ENCODE results near the gene IL1RAPL2. TPM values are rescaled to one million over a fixed set of nuclear protein-coding genes. Genes with fewer than 3 reads are reported as not detected.

Gene IL1RAPL2
- total RNA-seq, 1 donor from 2014 or later = not detected

DNA sequence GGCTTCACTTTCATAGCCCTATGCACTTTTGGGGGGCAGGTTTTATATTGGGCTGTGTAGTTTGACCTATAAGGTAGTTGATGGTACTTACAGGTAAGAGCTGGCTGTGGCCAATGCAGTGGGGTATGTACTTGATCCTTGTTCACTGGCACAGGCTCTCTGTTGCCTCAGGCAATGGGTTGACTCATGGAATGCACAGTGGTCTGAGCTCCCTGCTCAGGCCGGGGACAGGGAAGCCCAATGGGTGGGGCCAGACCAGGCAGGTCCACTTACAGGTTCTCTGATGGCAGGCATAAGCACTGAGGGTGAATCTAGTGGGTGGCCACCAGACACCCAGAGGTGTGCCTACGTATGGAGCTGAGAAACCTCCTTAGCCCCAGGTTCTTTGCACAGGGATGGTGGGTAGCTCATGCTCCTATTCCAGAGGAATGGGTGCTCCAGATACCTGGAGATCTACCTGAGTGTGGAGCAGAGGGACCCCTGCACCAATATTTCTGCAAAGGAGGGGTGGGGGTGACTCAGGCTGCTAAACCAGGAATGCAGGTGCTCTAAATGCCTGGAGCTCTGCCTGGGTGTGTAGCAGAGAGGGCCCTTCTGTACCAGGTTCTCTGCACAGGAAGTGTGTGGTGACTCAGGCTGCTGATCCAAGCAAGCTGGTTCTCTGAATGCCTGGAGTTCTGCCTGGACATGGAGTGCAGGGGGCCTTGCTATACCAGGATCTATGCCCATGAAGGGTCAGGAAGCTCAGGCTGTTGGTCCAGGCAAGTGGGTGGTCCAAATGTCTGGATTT is 52.3 kb downstream of the IL1RAPL2 start:
- Mint-ChIP-seq H3K27ac (no peak overlapping the region), H3K27me3 (no peaks in the 10 kb centered on the region), H3K4me1 (no peaks in the 10 kb centered on the region), H3K4me3 (no peak overlapping the region), H3K9me3 (no peaks in the 10 kb centered on the region), H3K36me3 (ENCODE audit: low read depth) (no peaks in the 10 kb centered on the region)
- ATAC-seq (ENCODE audit: low read depth) = no peak
- POLR2A ChIA-PET = no interaction called here
- intact Hi-C loops (cut with micrococcal nuclease) = no loop called here
- DNase-seq = no peak
- TF ChIP-seq, protein P1, sequence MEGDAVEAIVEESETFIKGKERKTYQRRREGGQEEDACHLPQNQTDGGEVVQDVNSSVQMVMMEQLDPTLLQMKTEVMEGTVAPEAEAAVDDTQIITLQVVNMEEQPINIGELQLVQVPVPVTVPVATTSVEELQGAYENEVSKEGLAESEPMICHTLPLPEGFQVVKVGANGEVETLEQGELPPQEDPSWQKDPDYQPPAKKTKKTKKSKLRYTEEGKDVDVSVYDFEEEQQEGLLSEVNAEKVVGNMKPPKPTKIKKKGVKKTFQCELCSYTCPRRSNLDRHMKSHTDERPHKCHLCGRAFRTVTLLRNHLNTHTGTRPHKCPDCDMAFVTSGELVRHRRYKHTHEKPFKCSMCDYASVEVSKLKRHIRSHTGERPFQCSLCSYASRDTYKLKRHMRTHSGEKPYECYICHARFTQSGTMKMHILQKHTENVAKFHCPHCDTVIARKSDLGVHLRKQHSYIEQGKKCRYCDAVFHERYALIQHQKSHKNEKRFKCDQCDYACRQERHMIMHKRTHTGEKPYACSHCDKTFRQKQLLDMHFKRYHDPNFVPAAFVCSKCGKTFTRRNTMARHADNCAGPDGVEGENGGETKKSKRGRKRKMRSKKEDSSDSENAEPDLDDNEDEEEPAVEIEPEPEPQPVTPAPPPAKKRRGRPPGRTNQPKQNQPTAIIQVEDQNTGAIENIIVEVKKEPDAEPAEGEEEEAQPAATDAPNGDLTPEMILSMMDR (IDR thresholded peaks at IDR 0.05) = no peak
- CTCF ChIA-PET = no interaction called here

- H3K4me1 Mint-ChIP-seq = no peaks in the 10 kb centered on the region
Measured at GRCh38 chrX:104621781-104622180, 55.8 kb downstream of the IL1RAPL2 start.

GRCh38 chrX:104641176-104641575 is 75.2 kb downstream of the IL1RAPL2 start:
- H3K4me3 Mint-ChIP-seq = no peak overlapping the region
- intact Hi-C loops (cut with micrococcal nuclease) = no loop called here
- CTCF ChIA-PET = no interaction called here
- peaks cover 12% of the 10 kb centered on the region for H3K9me3 Mint-ChIP-seq
- ATAC-seq (ENCODE audit: low read depth) (no peak), DNase-seq (no peak)
- H3K4me1 Mint-ChIP-seq = no peaks in the 10 kb centered on the region
- no peaks in the 10 kb centered on the region for H3K36me3 Mint-ChIP-seq (ENCODE audit: low read depth)
- TF ChIP-seq, protein P1 (IDR thresholded peaks at IDR 0.05) = no peak
- H3K27ac Mint-ChIP-seq = no peak overlapping the region
- POLR2A ChIA-PET = no interaction called here
- H3K27me3 Mint-ChIP-seq = no peaks in the 10 kb centered on the region

More at GRCh38 chrX:104621781-104622180, 55.8 kb downstream of the IL1RAPL2 start:
- POLR2A ChIA-PET = no interaction called here
- no peaks in the 10 kb centered on the region for H3K36me3 Mint-ChIP-seq (ENCODE audit: low read depth)
- TF ChIP-seq, protein P1 (IDR thresholded peaks at IDR 0.05) = no peak
- DNase-seq = no peak
- no peaks in the 10 kb centered on the region for H3K27me3 Mint-ChIP-seq
- no peaks in the 10 kb centered on the region for H3K9me3 Mint-ChIP-seq
- no peak for ATAC-seq (ENCODE audit: low read depth)
- CTCF ChIA-PET = no interaction called here
- intact Hi-C loops (cut with micrococcal nuclease) = no loop called here
- no peak overlapping the region for H3K4me3 Mint-ChIP-seq
- no peak overlapping the region for H3K27ac Mint-ChIP-seq

DNA sequence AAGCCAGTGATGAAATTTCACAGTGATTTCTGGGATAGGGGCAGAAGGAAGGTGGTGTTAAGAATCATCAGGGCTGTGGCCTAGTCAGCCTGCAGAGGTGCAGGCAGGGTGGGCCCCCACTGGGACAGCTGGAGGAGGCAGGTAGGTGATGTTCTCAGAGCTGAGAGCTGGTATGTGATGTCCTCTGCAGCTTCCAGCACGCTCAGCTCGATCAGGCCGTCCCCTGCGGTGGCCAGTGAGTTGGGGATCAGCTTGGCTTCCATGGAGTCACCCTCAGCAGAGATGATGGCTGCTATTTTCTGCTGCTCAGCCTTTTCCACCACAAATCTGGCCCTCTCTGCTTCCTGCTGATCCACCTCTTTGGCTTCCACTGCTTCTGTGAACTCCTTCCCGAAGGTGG is 81.1 kb downstream of the IL1RAPL2 start:
- TF ChIP-seq, protein P1 (IDR thresholded peaks at IDR 0.05) = no peak
- intact Hi-C loops (cut with micrococcal nuclease) = no loop called here
- ChIA-PET POLR2A (no interaction called here), CTCF (no interaction called here)
- Mint-ChIP-seq H3K27ac (no peak overlapping the region), H3K4me1 (no peaks in the 10 kb centered on the region), H3K9me3 (no peaks in the 10 kb centered on the region), H3K27me3 (no peaks in the 10 kb centered on the region), H3K36me3 (ENCODE audit: low read depth) (no peaks in the 10 kb centered on the region), H3K4me3 (no peak overlapping the region)
- no peak for ATAC-seq (ENCODE audit: low read depth)
- no peak for DNase-seq

DNA sequence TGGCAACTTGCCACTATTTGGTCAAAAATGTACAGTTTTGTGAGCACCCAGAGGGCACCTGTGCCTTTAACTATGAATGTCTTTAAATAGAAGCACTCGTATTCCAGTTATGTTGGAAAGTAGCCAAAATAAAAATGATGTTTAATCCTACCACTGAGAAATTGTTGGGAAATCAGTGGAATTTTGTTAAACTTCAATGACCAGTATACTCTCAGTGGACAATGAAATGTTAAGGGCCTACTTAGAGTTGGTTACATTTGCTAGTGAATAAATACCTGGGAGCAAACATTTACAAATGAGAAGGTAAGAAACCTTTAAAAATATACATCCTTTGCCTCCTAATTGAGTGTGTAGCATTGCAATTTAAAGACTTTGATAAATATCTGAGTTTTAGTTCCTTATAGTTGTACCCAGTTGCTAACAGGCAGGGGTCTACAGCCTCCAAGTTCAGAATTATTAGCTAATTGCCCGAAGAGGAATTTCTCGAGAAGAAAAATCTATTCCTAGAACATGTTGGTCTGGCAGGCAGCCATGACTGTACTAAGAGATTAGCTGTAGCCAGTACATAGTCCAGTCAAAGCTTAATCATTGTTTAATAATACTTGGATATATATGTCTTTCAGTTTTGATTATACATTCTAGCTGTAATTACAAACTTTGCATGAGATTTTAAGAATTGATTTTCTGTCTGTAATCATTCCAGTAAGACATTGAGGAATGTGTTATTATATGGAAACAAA is 93.2 kb downstream of the IL1RAPL2 start:
- H3K27ac Mint-ChIP-seq = no peak overlapping the region
- H3K4me1 Mint-ChIP-seq = no peaks in the 10 kb centered on the region
- ChIA-PET CTCF (no interaction called here), POLR2A (no interaction called here)
- intact Hi-C loops (cut with micrococcal nuclease) = no loop called here
- H3K36me3 Mint-ChIP-seq (ENCODE audit: low read depth) = no peaks in the 10 kb centered on the region
- ATAC-seq (ENCODE audit: low read depth) = no peak
- no peak overlapping the region for H3K4me3 Mint-ChIP-seq
- no peaks in the 10 kb centered on the region for H3K27me3 Mint-ChIP-seq
- H3K9me3 Mint-ChIP-seq = no peaks in the 10 kb centered on the region
- no peak for DNase-seq
- TF ChIP-seq, protein P1 (IDR thresholded peaks at IDR 0.05) = no peak

Data from activated B cell treated with CpG ODN at 0.5 μM for 24 hours (primary cell).